GM23248 (cell line): ENCODE results near the gene POU5F2. TPM values are rescaled to one million over a fixed set of nuclear protein-coding genes. Genes with fewer than 3 reads are reported as not detected.

Experiments used
- DNase-seq: peaks from one replicate; pipeline ENCODE4 v3.0.0-alpha.2; 2015
- H2AFZ ChIP-seq: fragments of 200-600 bp; sonication (generic); 2 replicates; pipeline ENCODE4 v1.6.1; 2016; ENCODE audit warnings: antibody characterized with exemption
- H3F3A ChIP-seq: fragments of 200-600 bp; sonication (generic); 2 replicates; pipeline ENCODE4 v1.6.1; 2016; ENCODE audit warnings: mild to moderate bottlenecking, antibody characterized with exemption, mixed run types; ENCODE audit not compliant: insufficient read depth
- H3K27ac ChIP-seq: fragments of 200-600 bp; sonication (generic); 2 replicates; pipeline ENCODE4 v1.5.1; 2016; ENCODE audit warnings: mild to moderate bottlenecking
- H3K27me3 ChIP-seq: fragments of 200-600 bp; sonication (generic); replicated peaks from 2 replicates; pipeline ENCODE4 v1.6.1; 2016; ENCODE audit warnings: mild to moderate bottlenecking; ENCODE audit not compliant: insufficient read depth
- H3K36me3 ChIP-seq: fragments of 200-600 bp; sonication (generic); 2 replicates; pipeline ENCODE4 v1.6.1; 2016; ENCODE audit warnings: low read depth, mild to moderate bottlenecking
- H3K4me1 ChIP-seq: fragments of 200-600 bp; sonication (generic); 2 replicates; pipeline ENCODE4 v1.6.1; 2016; ENCODE audit warnings: mild to moderate bottlenecking; ENCODE audit not compliant: insufficient read depth
- H3K4me2 ChIP-seq: fragments of 200-600 bp; sonication (generic); one replicate; pipeline ENCODE4 v1.6.1; 2016; ENCODE audit warnings: mild to moderate bottlenecking; ENCODE audit not compliant: unreplicated experiment
- H3K4me3 ChIP-seq: fragments of 200-600 bp; sonication (generic); 2 replicates; pipeline ENCODE4 v1.5.1; 2016; ENCODE audit warnings: mild to moderate bottlenecking
- H3K79me2 ChIP-seq: fragments of 200-600 bp; sonication (generic); 2 replicates; pipeline ENCODE4 v1.6.1; 2016; ENCODE audit warnings: mild to moderate bottlenecking; ENCODE audit not compliant: insufficient read depth
- H3K9ac ChIP-seq: fragments of 200-600 bp; sonication (generic); 2 replicates; pipeline ENCODE4 v1.6.1; 2016; ENCODE audit warnings: mild to moderate bottlenecking
- H3K9me2 ChIP-seq: fragments of 200-600 bp; sonication (generic); 2 replicates; pipeline ENCODE4 v1.6.1; 2016; ENCODE audit warnings: mixed run types, mild to moderate bottlenecking, moderate library complexity; ENCODE audit not compliant: insufficient read depth
- H3K9me3 ChIP-seq: fragments of 200-600 bp; sonication (generic); one replicate; pipeline ENCODE4 v1.6.1; 2017; ENCODE audit warnings: low read depth
- H4K20me1 ChIP-seq: fragments of 200-600 bp; sonication (generic); 2 replicates; pipeline ENCODE4 v1.6.0; 2016; ENCODE audit not compliant: insufficient read depth
- EZH2 ChIP-seq: fragments of 200-600 bp; sonication (generic); IDR thresholded peaks from 2 replicates; pipeline ENCODE4 v1.6.1; 2018; ENCODE audit warnings: antibody characterized with exemption, mild to moderate bottlenecking; ENCODE audit not compliant: insufficient read depth, poor library complexity, severe bottlenecking
- EZH2phosphoT487 ChIP-seq: fragments of 200-600 bp; sonication (generic); IDR thresholded peaks from 2 replicates; pipeline ENCODE4 v1.6.1; 2018; ENCODE audit warnings: antibody characterized with exemption, moderate library complexity, mild to moderate bottlenecking, low read depth; ENCODE audit not compliant: insufficient read depth
- whole genome bisulfite sequencing, 2 experiments: methylation state at CpG; one replicate each; pipeline ENCODE4 v1.1.6; 2015 to 2017; ENCODE audit warnings: low lambda C conversion rate in 2 of 2, low coverage in 1 of 2; ENCODE audit errors: missing lambda C conversion rate in 2 of 2; 5-methylcytosine and 5-hydroxymethylcytosine counted together
- in situ Hi-C: fragments of 300-500 bp; cut with MboI; formaldehyde crosslinking; loops from 2 replicates; pipeline ENCODE4 v1.15.0; 2020
- polyA plus RNA-seq: library from polyadenylated mRNA; unstranded; fragments of >200 nt; fragmentation: Nextera tagmentation; extraction: Ambion mirVana; gene quantifications from 2 replicates; pipeline ENCODE4 v1.2.1, GENCODE V29; 2016
- total RNA-seq: library from RNA; depleted of rRNA; stranded (reverse); fragments of >200 nt; shearing (Covaris generic); gene quantifications from 2 replicates; pipeline ENCODE4 v1.2.3, GENCODE V29; 2014

The POU5F2 gene
- total and polyA plus RNA-seq, 2 experiments from 2014 or later: 0.16 to 0.32 TPM

- H2AFZ ChIP-seq: no peak overlapping the region
- WGBS, 2 experiments: 95 to 100% methylated on average over 1 of the region's 1 CpG
- no peak overlapping the region for H3K4me2 ChIP-seq
- H3K27me3 ChIP-seq: no peaks in the 10 kb centered on the region
- no peaks in the 10 kb centered on the region for H3K9me2 ChIP-seq
- in situ Hi-C loops: no loop called here
- no peak for TF ChIP-seq EZH2phosphoT487
- TF ChIP-seq EZH2: no peak
- H3K4me3 ChIP-seq: no peak overlapping the region
- H3K4me1 ChIP-seq: peaks cover 14% of the 10 kb centered on the region
- DNase-seq: no peak
- no peak overlapping the region for H3K27ac ChIP-seq
- no peaks in the 10 kb centered on the region for H4K20me1 ChIP-seq
- H3K36me3 ChIP-seq: no peaks in the 10 kb centered on the region
- no peaks in the 10 kb centered on the region for H3K79me2 ChIP-seq
- no peaks in the 10 kb centered on the region for H3K9me3 ChIP-seq
- H3F3A ChIP-seq: peaks cover 20% of the 10 kb centered on the region; the same call in 1 of the 2 replicates
- no peak overlapping the region for H3K9ac ChIP-seq
Observed at GRCh38 chr5:93748875-93749397, 7.5 kb upstream of the POU5F2 start.

GRCh38 chr5:93746406-93747056 lies 5.1 kb upstream of the POU5F2 start:
- no peak overlapping the region for H3K9ac ChIP-seq
- H3K36me3 ChIP-seq: no peaks in the 10 kb centered on the region
- no peaks in the 10 kb centered on the region for H3K27me3 ChIP-seq
- H3K9me2 ChIP-seq: no peaks in the 10 kb centered on the region
- no peaks in the 10 kb centered on the region for H4K20me1 ChIP-seq
- in situ Hi-C loops: no loop called here
- H3K4me2 ChIP-seq: peak overlapping the region; percentile 26
- H3F3A ChIP-seq: peaks cover 20% of the 10 kb centered on the region; the same call in 1 of the 2 replicates
- H3K4me1 ChIP-seq: peaks cover 14% of the 10 kb centered on the region
- H2AFZ ChIP-seq: peak overlapping the region; percentile 6; the same call in 1 of the 2 replicates
- TF ChIP-seq EZH2phosphoT487 (no peak), EZH2 (no peak)
- H3K27ac ChIP-seq: peak overlapping the region; percentile 20; the same call in 1 of the 2 replicates
- no peaks in the 10 kb centered on the region for H3K79me2 ChIP-seq
- peak; percentile 73 for DNase-seq
- no peaks in the 10 kb centered on the region for H3K9me3 ChIP-seq
- H3K4me3 ChIP-seq: no peak overlapping the region

DNA sequence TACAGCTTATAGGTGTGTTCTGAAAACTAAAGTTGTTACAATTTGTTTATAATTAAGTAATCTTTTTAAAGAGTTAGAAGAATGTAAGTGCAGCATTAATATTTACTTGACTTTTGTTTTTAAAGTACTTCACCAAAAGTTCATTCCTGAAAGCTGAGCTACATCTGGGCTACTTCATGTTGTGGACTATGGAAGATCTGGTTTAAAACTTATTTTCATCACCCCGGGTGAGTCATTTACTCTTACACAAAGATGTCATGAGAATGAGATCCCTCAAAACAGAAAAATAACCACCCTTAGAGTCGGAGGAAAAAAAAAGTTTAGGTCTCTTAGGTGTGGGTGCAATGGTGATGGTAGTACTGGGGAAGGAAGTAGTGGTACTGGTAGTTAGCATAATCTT lies 5.1 kb downstream of the POU5F2 start:
- Histone ChIP-seq H3K27ac (no peak overlapping the region), H3K4me3 (no peak overlapping the region), H3K4me2 (no peak overlapping the region), H3K36me3 (no peaks in the 10 kb centered on the region), H4K20me1 (no peaks in the 10 kb centered on the region), H3K4me1 (0 out of 2 replicates have a peak, but pooled peaks cover 7% of the 10 kb centered on the region), H3K27me3 (no peaks in the 10 kb centered on the region), H3K9me3 (no peaks in the 10 kb centered on the region), H3F3A (0 out of 2 replicates have a peak, but pooled peaks cover 10% of the 10 kb centered on the region), H3K9me2 (no peaks in the 10 kb centered on the region), H3K9ac (no peak overlapping the region), H3K79me2 (no peaks in the 10 kb centered on the region), H2AFZ (no peak overlapping the region)
- in situ Hi-C loops: no loop called here
- 69 to 76% methylated on average over 2 of the region's 2 CpGs for WGBS, 2 experiments
- peak; percentile 52 for DNase-seq
- TF ChIP-seq EZH2phosphoT487 (no peak), EZH2 (no peak)

- Histone ChIP-seq H3K9ac (no peak overlapping the region), H4K20me1 (no peaks in the 10 kb centered on the region), H3K4me1 (0 out of 2 replicates have a peak, but pooled peaks cover 7% of the 10 kb centered on the region), H3K27me3 (no peaks in the 10 kb centered on the region), H3K79me2 (no peaks in the 10 kb centered on the region), H3K36me3 (no peaks in the 10 kb centered on the region), H3K4me2 (no peak overlapping the region), H2AFZ (no peak overlapping the region), H3F3A (0 out of 2 replicates have a peak, but pooled peaks cover 10% of the 10 kb centered on the region), H3K4me3 (no peak overlapping the region), H3K9me2 (no peaks in the 10 kb centered on the region), H3K27ac (no peak overlapping the region), H3K9me3 (no peaks in the 10 kb centered on the region)
- DNase-seq: peak; percentile 38
- TF ChIP-seq EZH2phosphoT487: no peak
- TF ChIP-seq EZH2: no peak
- in situ Hi-C loops: no loop called here
- WGBS, 2 experiments: 88 to 93% methylated on average over 1 of the region's 1 CpG
Observed at GRCh38 chr5:93735378-93735777, 6.0 kb downstream of the POU5F2 start.

DNA sequence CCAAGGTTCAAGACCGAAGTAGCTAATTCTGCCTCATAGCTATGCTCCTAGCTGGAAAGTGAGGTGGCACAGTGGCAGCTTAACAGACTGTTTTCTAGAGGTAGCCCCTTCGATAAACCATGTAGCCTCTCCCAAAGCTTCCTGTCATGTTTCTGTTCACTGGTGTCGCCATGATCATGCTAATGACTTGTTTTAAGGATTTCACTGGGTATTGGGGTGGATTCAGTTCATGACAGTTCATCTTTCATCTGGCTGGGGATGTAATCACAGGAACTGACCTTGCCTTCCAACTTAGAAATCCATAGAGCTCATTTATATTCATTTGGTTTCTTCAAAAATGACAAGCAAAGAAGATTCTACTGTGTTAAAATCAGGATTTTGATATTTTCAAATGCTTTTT lies 9.4 kb downstream of the POU5F2 start:
- H2AFZ ChIP-seq: no peak overlapping the region
- no peaks in the 10 kb centered on the region for H3K9me2 ChIP-seq
- TF ChIP-seq EZH2: no peak
- TF ChIP-seq EZH2phosphoT487: no peak
- no peaks in the 10 kb centered on the region for H3K79me2 ChIP-seq
- no peak for DNase-seq
- H3K27ac ChIP-seq: no peak overlapping the region
- H3K27me3 ChIP-seq: no peaks in the 10 kb centered on the region
- H4K20me1 ChIP-seq: no peaks in the 10 kb centered on the region
- H3K9me3 ChIP-seq: no peaks in the 10 kb centered on the region
- H3K4me3 ChIP-seq: no peak overlapping the region
- H3F3A ChIP-seq: 0 out of 2 replicates have a peak, but pooled peaks cover 10% of the 10 kb centered on the region
- no peaks in the 10 kb centered on the region for H3K36me3 ChIP-seq
- 97% methylated on average over 3 of the region's 3 CpGs for WGBS, 2 experiments
- in situ Hi-C loops: no loop called here
- H3K4me1 ChIP-seq: 0 out of 2 replicates have a peak, but pooled peaks cover 7% of the 10 kb centered on the region
- H3K4me2 ChIP-seq: no peak overlapping the region
- H3K9ac ChIP-seq: no peak overlapping the region
